ENCODE measurements around the gene DSCAM.

DSCAM gene

GRCh38 chr21:40047211-40047610 is 799.7 kb downstream of the DSCAM start:
- no peak for TF ChIP-seq CTCF (IDR thresholded peaks at IDR 0.05; ENCODE audit: low read length)
- no peak for TF ChIP-seq EZH2 (IDR thresholded peaks at IDR 0.05; ENCODE audit: borderline replicate concordance, low read length)
- no peaks in the 10 kb centered on the region for H3F3A ChIP-seq (ENCODE audit: insufficient read depth, low read length)
- no peaks in the 10 kb centered on the region for H3K4me1 ChIP-seq (ENCODE audit: insufficient read depth, low read length, severe bottlenecking)
- H3K79me2 ChIP-seq (ENCODE audit: insufficient read depth, low read length), result no peaks in the 10 kb centered on the region
- H3K9me3 ChIP-seq (ENCODE audit: low read length), result no peaks in the 10 kb centered on the region
- no peak overlapping the region for H3K27ac ChIP-seq (ENCODE audit: low read depth, low read length, poor library complexity, severe bottlenecking)
- H3K27me3 ChIP-seq (ENCODE audit: insufficient read depth, low read length), result no peaks in the 10 kb centered on the region; the same call in 1 of the 2 replicates
- no peaks in the 10 kb centered on the region for H3K9me2 ChIP-seq (ENCODE audit: low read depth, low read length)
- no peaks in the 10 kb centered on the region for H4K20me1 ChIP-seq (ENCODE audit: insufficient read depth, low read length)
- no peak overlapping the region for H2AFZ ChIP-seq (ENCODE audit: low read length)
- no peak overlapping the region for H3K4me2 ChIP-seq (ENCODE audit: low read length)
- H3K36me3 ChIP-seq (ENCODE audit: insufficient read depth, low read length), result no peaks in the 10 kb centered on the region
- H3K9ac ChIP-seq (ENCODE audit: low read length), result no peak overlapping the region
- H3K4me3 ChIP-seq (ENCODE audit: low read depth, low read length, poor library complexity, severe bottlenecking), result no peak overlapping the region

DNA sequence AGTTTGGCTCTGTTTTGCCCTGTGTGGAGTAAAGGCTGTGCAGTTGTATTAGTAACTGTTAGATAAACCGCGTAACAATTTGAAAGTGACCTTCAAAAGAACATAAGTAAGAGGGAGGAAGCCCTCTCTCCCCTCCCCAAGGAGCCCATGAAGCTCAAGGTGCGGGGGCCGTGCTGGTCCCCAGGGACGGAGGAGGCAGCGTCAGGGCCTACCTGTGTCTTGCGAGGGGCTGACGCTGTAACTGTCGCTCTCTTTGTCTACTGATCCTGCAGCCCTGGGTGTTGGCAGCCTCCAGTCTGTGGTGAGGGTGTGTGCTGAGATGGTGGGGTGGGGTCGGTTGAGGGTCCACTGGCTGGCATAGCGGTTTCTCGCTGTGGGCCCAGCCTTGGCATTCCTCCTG is 803.1 kb downstream of the DSCAM start:
- TF ChIP-seq CTCF (IDR thresholded peaks at IDR 0.05; ENCODE audit: low read length), result no peak
- TF ChIP-seq EZH2 (IDR thresholded peaks at IDR 0.05; ENCODE audit: borderline replicate concordance, low read length), result no peak
- H3K27ac ChIP-seq (ENCODE audit: low read depth, low read length, poor library complexity, severe bottlenecking), result no peak overlapping the region
- H3K9ac ChIP-seq (ENCODE audit: low read length), result no peak overlapping the region
- H3K4me3 ChIP-seq (ENCODE audit: low read depth, low read length, poor library complexity, severe bottlenecking), result no peak overlapping the region
- no peaks in the 10 kb centered on the region for H3K9me2 ChIP-seq (ENCODE audit: low read depth, low read length)
- H3K36me3 ChIP-seq (ENCODE audit: insufficient read depth, low read length), result no peaks in the 10 kb centered on the region
- no peaks in the 10 kb centered on the region for H4K20me1 ChIP-seq (ENCODE audit: insufficient read depth, low read length)
- no peaks in the 10 kb centered on the region; the same call in 1 of the 2 replicates for H3K27me3 ChIP-seq (ENCODE audit: insufficient read depth, low read length)
- H3K4me1 ChIP-seq (ENCODE audit: insufficient read depth, low read length, severe bottlenecking), result no peaks in the 10 kb centered on the region
- H3F3A ChIP-seq (ENCODE audit: insufficient read depth, low read length), result no peaks in the 10 kb centered on the region
- H3K9me3 ChIP-seq (ENCODE audit: low read length), result no peaks in the 10 kb centered on the region
- H3K79me2 ChIP-seq (ENCODE audit: insufficient read depth, low read length), result no peaks in the 10 kb centered on the region
- H2AFZ ChIP-seq (ENCODE audit: low read length), result no peak overlapping the region
- no peak overlapping the region for H3K4me2 ChIP-seq (ENCODE audit: low read length)

DNA sequence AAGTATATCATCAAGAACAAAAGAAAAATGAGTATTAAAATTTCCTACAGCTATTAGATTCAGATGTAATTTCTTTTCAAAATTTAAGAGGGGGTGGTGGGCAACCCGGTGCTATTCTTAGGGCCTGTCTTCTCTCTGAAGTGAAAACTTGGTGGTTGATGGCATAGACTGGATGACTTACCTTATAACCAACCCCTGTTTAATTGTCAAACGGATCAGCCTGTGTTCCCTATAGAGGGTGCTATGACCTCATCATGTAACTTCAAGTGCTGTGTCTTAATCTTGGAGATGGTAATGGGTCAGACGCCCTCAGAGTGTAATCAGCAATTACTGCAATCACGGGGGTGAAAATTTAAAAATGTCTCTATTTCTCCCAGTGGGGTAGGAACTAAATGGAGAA is 803.5 kb downstream of the DSCAM start:
- H3K27me3 ChIP-seq (ENCODE audit: insufficient read depth, low read length), result no peaks in the 10 kb centered on the region; the same call in 1 of the 2 replicates
- no peak overlapping the region for H3K9ac ChIP-seq (ENCODE audit: low read length)
- no peaks in the 10 kb centered on the region for H3K4me1 ChIP-seq (ENCODE audit: insufficient read depth, low read length, severe bottlenecking)
- H4K20me1 ChIP-seq (ENCODE audit: insufficient read depth, low read length), result no peaks in the 10 kb centered on the region
- no peak overlapping the region for H3K27ac ChIP-seq (ENCODE audit: low read depth, low read length, poor library complexity, severe bottlenecking)
- H2AFZ ChIP-seq (ENCODE audit: low read length), result no peak overlapping the region
- no peaks in the 10 kb centered on the region for H3K36me3 ChIP-seq (ENCODE audit: insufficient read depth, low read length)
- no peak overlapping the region for H3K4me3 ChIP-seq (ENCODE audit: low read depth, low read length, poor library complexity, severe bottlenecking)
- TF ChIP-seq CTCF (IDR thresholded peaks at IDR 0.05; ENCODE audit: low read length) (0 out of 2 replicates have a peak, but pooled peaks have one; percentile 14), EZH2 (IDR thresholded peaks at IDR 0.05; ENCODE audit: borderline replicate concordance, low read length) (no peak)
- no peaks in the 10 kb centered on the region for H3F3A ChIP-seq (ENCODE audit: insufficient read depth, low read length)
- no peaks in the 10 kb centered on the region for H3K9me3 ChIP-seq (ENCODE audit: low read length)
- H3K4me2 ChIP-seq (ENCODE audit: low read length), result no peak overlapping the region
- no peaks in the 10 kb centered on the region for H3K9me2 ChIP-seq (ENCODE audit: low read depth, low read length)
- H3K79me2 ChIP-seq (ENCODE audit: insufficient read depth, low read length), result no peaks in the 10 kb centered on the region

Data from OCI-LY1 (cell line).